SK-N-SH treated with all-trans-retinoic acid at 6 μM for 48 hours (cell line): ENCODE data around the gene TACR2.
A peak's percentile ranks its signal among the peaks of the same experiment; 100 is the strongest.

ENCODE experiments used
- ATAC-seq: fragments of 200-7000 bp; cut with Tn5 transposase; 3 replicates; pipeline ENCODE4 v1.9.1; 2020; ENCODE audit warnings: mild to moderate bottlenecking, moderate library complexity
- CSDC2 ChIP-seq: fragments of 250-450 bp; sonication (Bioruptor Pico); IDR thresholded peaks from 2 replicates; pipeline ENCODE4 v1.5.0; 2020; ENCODE audit warnings: mild to moderate bottlenecking, moderate library complexity
- CSRNP3 ChIP-seq: fragments of 250-450 bp; sonication (Bioruptor Pico); IDR thresholded peaks from 2 replicates; pipeline ENCODE4 v1.5.1; 2021; ENCODE audit warnings: mild to moderate bottlenecking, moderate library complexity
- GLIS3 ChIP-seq: fragments of 250-450 bp; sonication (Bioruptor Pico); IDR thresholded peaks from 2 replicates; pipeline ENCODE4 v1.5.0; 2020; ENCODE audit warnings: mild to moderate bottlenecking, moderate library complexity
- ISL1 ChIP-seq: fragments of 250-450 bp; sonication (Bioruptor Pico); IDR thresholded peaks from 2 replicates; pipeline ENCODE4 v2.1.2; 2022; ENCODE audit warnings: mild to moderate bottlenecking, moderate library complexity
- PATZ1 ChIP-seq: fragments of 250-450 bp; sonication (Bioruptor Pico); IDR thresholded peaks from 2 replicates; pipeline ENCODE4 v1.8.0; 2020; ENCODE audit warnings: mild to moderate bottlenecking, moderate library complexity, borderline replicate concordance
- POU6F1 ChIP-seq: fragments of 250-450 bp; sonication (Bioruptor Pico); IDR thresholded peaks from 2 replicates; pipeline ENCODE4 v1.8.0; 2021; ENCODE audit warnings: low read depth, mild to moderate bottlenecking, moderate library complexity, borderline replicate concordance
- SNAI2 ChIP-seq: fragments of 250-450 bp; sonication (Bioruptor Pico); IDR thresholded peaks from 2 replicates; pipeline ENCODE4 v1.5.0; 2020; ENCODE audit warnings: mild to moderate bottlenecking, moderate library complexity
- TOX ChIP-seq: fragments of 250-450 bp; sonication (Bioruptor Pico); IDR thresholded peaks from 2 replicates; pipeline ENCODE4 v1.8.0; 2021; ENCODE audit warnings: mild to moderate bottlenecking, moderate library complexity, borderline replicate concordance
- ZFP3 ChIP-seq: fragments of 250-450 bp; sonication (Bioruptor Pico); IDR thresholded peaks from 2 replicates; pipeline ENCODE4 v1.5.0; 2020; ENCODE audit warnings: mild to moderate bottlenecking, moderate library complexity
- ZFP30 ChIP-seq: fragments of 450-650 bp; formaldehyde crosslinking; IDR thresholded peaks from 2 replicates; pipeline ENCODE4 v1.5.0; 2022; ENCODE audit warnings: mild to moderate bottlenecking, moderate library complexity
- ZNF70 ChIP-seq: fragments of 450-650 bp; formaldehyde crosslinking; IDR thresholded peaks from 2 replicates; pipeline ENCODE4 v1.5.0; 2020; ENCODE audit warnings: mild to moderate bottlenecking, moderate library complexity
- ZNF8 ChIP-seq: fragments of 450-650 bp; formaldehyde crosslinking; IDR thresholded peaks from 2 replicates; pipeline ENCODE4 v1.5.0; 2020; ENCODE audit warnings: mild to moderate bottlenecking, moderate library complexity
- TF ChIP-seq, protein P1 (sequence below): fragments of 250-450 bp; sonication (Bioruptor Pico); IDR thresholded peaks from 2 replicates; pipeline ENCODE4 v1.5.0; 2020; ENCODE audit warnings: mild to moderate bottlenecking, moderate library complexity

TACR2 gene

DNA sequence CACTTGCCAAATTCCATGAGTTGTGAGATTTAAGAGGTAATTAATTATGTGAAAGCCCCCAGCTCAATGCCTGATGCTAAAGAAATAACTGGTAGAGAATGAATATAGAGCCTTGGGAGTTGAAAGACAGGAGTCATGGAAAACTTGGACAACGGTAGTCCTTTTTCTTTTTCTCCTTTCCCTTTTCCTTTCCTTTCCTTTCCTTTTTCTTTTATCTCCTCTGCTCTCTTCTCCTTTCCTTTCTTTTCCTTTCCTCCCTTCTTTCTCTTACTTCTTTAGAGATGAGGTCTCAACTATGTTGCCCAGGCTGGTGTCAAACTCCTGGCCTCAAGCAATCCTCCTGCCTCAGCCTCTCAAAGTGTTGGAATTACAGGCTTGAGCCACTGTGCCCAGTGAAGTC, 26.6 kb upstream of the TACR2 start:
- no peak for ATAC-seq
- TF ChIP-seq PATZ1 = no peak
- TF ChIP-seq, protein P1, sequence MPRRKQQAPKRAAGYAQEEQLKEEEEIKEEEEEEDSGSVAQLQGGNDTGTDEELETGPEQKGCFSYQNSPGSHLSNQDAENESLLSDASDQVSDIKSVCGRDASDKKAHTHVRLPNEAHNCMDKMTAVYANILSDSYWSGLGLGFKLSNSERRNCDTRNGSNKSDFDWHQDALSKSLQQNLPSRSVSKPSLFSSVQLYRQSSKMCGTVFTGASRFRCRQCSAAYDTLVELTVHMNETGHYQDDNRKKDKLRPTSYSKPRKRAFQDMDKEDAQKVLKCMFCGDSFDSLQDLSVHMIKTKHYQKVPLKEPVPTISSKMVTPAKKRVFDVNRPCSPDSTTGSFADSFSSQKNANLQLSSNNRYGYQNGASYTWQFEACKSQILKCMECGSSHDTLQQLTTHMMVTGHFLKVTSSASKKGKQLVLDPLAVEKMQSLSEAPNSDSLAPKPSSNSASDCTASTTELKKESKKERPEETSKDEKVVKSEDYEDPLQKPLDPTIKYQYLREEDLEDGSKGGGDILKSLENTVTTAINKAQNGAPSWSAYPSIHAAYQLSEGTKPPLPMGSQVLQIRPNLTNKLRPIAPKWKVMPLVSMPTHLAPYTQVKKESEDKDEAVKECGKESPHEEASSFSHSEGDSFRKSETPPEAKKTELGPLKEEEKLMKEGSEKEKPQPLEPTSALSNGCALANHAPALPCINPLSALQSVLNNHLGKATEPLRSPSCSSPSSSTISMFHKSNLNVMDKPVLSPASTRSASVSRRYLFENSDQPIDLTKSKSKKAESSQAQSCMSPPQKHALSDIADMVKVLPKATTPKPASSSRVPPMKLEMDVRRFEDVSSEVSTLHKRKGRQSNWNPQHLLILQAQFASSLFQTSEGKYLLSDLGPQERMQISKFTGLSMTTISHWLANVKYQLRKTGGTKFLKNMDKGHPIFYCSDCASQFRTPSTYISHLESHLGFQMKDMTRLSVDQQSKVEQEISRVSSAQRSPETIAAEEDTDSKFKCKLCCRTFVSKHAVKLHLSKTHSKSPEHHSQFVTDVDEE = no peak
- no peak for TF ChIP-seq POU6F1 (CRISPR knock-in tag)
- TF ChIP-seq GLIS3 (CRISPR knock-in tag) = no peak
- TF ChIP-seq ZNF70 (CRISPR knock-in tag) = no peak

- TF ChIP-seq ISL1 (CRISPR knock-in tag) = no peak
- TF ChIP-seq ZFP3 (CRISPR knock-in tag) = no peak
- no peak for TF ChIP-seq PATZ1
- no peak for TF ChIP-seq ZFP30
- no peak for TF ChIP-seq SNAI2 (CRISPR knock-in tag)
- no peak for ATAC-seq
Measured at GRCh38 chr10:69439813-69440506, 23.2 kb upstream of the TACR2 start.

DNA sequence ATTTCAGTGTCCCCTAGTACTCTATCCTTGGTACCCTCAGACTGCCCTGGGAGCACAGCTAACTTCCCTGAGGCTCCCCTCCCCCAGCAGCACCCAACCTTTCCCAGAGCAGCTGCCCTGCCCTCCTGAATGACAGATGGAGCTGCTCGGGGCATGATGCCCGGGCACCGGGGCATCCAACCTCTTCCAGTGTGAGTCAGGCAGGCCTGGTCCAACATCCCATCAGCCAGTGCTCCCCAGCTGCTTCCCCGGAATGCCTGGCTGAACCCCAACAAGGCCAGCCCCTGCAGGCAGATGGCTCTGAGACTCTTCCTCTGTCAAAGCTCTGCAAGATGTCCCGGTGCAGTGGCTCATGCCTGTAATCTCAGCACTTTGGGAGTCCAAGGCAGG, 22.6 kb upstream of the TACR2 start:
- TF ChIP-seq CSRNP3 (CRISPR knock-in tag) (no peak), TOX (no peak), ZNF8 (CRISPR knock-in tag) (no peak), ZFP30 (no peak), CSDC2 (CRISPR knock-in tag) (no peak), GLIS3 (CRISPR knock-in tag) (no peak), ZFP3 (CRISPR knock-in tag) (no peak)
- ATAC-seq = peak; percentile 71

- TF ChIP-seq ZNF8 (CRISPR knock-in tag) = no peak
- TF ChIP-seq CSRNP3 (CRISPR knock-in tag) = no peak
- TF ChIP-seq CSDC2 (CRISPR knock-in tag) = no peak
- TF ChIP-seq SNAI2 (CRISPR knock-in tag) = no peak
- TF ChIP-seq, all 23 proteins: peak for 0
- peak; percentile 67 for ATAC-seq
Measured at GRCh38 chr10:69438536-69439349, 22.0 kb upstream of the TACR2 start.
